Aorta (tissue), 4 donors: ENCODE data around the gene GXYLT1. TPM values are rescaled to one million over a fixed set of nuclear protein-coding genes. Genes with fewer than 3 reads are reported as not detected.

Experiments used
- polyA plus RNA-seq, 2 donors: library from polyadenylated mRNA; stranded (reverse); fragments of 200-250 nt; gene quantifications; one replicate each; pipeline ENCODE4 v1.2.3, GENCODE V29; 2013
- total RNA-seq, 2 donors: library from RNA; stranded (reverse); fragmentation: NEBNext Ultra II Directional; extraction: Animal tissue kit (Norgen Biotek cat#: 25700); gene quantifications; one replicate each; pipeline ENCODE4 v1.2.1, GENCODE V29; 2021
- donor health status: healthy with polysubstance abuse.
- donor health status: Bipolar disorder and iron deficiency.
- donor health status: DM: no; HTN: no; CAD: no.
- donor health status: DM: yes; HTN: yes; CAD: no.

Gene GXYLT1
- total and polyA plus RNA-seq, 4 donors, result 1.9 to 13.5 (median 7.1) TPM

Other genes with a start within 250 kb of the GXYLT1 start
- 10 to 100 TPM; 49.8 to 53.2 TPM for gene YAF2, start 93.4 kb upstream of the GXYLT1 start, total RNA-seq
- gene YAF2, start 93.4 kb upstream of the GXYLT1 start, polyA plus RNA-seq, result 10 to 100 TPM; 15.9 to 16.2 TPM
- 10 to 100 TPM; 36.2 to 44.4 TPM for gene ZCRB1, start 181.2 kb upstream of the GXYLT1 start, total RNA-seq
- gene ZCRB1, start 181.2 kb upstream of the GXYLT1 start, polyA plus RNA-seq, result 100 to 1,000 TPM in 1 of 2 donors, 10 to 100 TPM in 1; 59.5 to 130 TPM
- gene PPHLN1, start 181.3 kb upstream of the GXYLT1 start, total RNA-seq, result 10 to 100 TPM; 50.0 to 52.8 TPM
- 10 to 100 TPM; 27.8 to 27.9 TPM for gene PPHLN1, start 181.3 kb upstream of the GXYLT1 start, polyA plus RNA-seq